ENCODE data around the gene IL2RA.
"Not testable (repeated sequence)": the region's sequence is repeated elsewhere in the genome, so short reads cannot be mapped to it uniquely, and the experiment has no call there.

The IL2RA gene

DNA sequence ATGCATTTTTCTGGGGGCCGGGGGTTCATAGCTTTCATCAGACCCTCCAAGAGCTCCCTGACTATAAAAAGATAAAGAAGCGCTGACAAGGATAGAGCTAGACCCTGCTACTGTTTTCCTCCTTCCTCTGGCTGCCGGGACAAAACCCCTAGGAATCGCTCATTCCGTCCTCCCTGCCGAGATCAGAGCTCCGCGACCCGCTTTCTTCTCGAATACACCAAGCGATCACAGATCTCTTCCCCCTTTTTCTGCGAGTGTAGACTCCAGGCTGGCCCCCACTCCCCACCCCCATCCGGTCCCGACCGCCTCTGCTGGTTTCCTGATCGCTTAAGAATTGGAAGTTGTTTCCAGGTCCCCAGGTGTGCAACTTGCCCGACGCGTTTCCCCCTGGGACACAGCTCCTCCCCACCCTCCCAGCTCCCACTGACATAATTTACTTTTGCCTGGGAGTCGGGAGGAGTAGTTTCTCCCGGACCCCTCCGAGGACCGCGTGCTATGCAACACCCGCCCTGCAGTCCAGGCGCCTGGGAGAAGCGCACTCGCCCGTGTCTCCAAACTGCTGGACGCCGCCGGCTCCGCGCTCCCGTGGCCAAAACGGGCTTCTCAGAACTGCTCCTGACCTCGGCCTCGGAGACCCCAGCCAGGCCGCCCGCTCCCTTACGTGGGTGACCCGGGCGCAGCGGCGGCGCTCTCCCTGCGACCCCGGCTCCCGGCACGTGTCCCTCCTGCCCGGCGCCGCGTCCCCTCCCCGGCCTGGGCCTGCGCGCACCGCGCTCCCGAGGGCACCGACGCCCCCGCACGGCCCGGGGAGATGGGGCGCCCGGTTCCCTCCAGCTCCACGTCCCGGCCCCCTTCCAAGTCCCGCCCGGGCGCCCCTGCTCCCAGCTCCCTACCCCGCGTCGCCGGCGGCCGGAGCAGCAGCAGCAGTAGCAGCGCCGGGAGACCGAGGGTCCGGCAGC, 85.4 kb downstream of the IL2RA start:
- no peak for DNase-seq

DNA sequence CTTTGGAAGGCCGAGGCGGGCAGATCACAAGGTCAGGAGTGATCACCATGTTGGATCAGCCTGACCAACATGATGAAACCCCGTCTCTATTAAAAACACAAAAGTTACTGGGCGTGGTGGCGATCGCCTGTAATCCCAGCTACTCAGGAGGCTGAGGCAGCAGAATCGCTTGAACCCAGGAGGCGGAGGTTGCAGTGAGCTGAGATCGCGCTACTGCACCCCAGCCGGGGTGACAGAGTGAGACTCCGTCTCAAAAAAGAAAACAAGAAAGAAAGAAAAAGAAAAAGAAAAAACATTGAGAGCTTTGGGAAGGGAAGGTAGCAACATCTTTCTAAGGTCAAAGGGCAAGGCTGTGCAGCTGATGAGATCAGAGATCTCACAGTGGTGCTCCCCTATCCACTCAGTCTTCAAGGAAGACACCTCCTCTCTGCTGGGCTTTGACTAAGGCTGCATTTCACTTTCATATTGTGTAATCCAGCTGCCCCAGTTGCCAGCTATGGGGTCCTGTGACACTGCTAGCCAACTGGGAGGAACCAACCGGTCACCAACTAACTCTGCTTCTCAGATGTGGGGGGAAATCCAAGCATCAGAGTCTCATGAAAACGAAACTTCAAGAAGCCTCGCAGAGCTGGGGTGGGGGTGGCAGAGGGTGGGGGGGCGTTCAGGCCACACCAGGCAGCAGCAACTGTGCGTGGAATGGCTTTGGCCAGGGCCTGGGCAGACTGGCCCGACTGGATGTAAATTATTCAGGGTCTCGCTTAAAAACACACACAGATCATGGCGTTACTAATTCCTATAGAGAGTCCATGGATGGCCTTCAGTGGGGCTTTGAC, 86.3 kb downstream of the IL2RA start:
- DNase-seq: no peak

DNA sequence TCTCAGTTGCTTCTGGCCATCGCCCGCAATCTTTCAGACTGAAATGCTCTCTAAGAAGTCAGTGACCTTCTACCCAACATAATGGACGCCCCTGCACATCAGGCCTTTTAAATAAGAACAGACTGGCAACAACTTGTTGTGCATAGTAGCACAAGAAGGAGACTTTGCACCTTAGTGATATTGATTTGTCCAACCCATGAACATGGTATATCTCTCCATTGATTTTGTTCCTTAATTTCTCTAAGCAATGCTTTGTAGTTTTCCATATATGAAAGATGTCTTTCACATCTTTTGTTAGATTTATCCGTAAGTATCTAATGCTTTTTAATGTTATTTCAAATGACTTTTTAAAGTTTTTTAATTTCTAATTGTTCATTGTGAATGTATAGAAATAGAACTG, 89.1 kb downstream of the IL2RA start:
- no peak for DNase-seq

DNA sequence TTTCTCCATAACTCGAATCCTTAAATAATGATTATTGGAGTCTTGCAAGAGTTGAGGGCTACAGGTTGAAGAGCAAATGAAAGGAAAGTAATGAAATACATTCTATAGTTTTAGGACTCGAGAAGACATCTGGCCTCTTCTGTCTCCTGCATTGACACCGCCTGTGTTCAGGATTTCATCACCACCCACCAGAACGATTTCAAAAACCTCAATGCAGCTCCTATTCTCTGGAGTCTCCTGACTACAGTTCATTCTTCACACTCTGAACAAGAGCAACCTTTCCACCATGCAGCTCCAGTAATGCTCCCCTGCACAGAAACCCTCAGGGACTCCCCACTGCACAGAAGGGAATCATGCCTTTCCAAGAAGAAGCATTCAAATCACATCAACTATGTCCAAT, 90.3 kb downstream of the IL2RA start:
- DNase-seq: no peak

DNA sequence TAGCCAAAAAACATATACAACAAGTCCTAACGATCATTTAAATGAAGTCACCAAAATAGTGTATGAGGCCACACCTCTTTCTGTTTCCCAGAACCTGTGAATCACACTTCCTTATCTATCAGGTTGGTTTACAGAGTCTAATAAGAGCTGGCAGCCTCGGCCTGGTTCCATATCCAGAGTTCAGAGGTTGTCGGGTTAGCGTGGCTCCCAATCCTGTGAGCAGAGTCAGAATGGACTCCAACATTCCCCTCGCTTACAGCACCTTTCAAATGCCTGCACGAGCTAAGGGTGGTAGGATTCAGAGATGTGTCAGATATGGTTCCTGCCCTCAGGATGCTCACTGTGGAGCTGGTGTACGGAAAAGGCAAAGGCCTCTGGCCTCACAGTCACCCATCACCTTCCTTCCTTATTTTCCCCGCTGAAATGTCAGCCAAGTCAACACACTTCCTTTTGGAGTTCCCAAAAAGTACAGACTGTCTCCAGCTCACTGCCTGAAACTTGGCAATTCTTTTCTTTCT, 90.8 kb downstream of the IL2RA start:
- no peak for DNase-seq

DNA sequence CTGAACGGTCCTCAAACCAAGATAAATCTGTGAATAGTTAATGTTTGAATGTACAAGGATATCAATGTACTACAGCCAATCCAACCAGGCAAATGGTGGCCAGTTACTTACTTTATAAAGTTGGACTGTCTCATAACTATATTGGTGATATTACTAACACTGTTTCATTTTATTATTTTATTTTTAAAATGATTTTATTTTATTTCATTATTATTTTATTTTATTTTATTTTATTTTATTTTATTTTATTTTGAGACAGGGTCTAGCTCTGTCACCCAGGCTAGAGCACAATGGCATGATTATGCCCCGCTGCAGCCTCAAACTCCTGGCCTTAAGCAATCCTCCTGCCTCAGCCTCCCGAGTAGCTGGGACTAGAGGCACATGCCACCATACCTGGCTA, 91.6 kb downstream of the IL2RA start:
- DNase-seq: no peak

DNA sequence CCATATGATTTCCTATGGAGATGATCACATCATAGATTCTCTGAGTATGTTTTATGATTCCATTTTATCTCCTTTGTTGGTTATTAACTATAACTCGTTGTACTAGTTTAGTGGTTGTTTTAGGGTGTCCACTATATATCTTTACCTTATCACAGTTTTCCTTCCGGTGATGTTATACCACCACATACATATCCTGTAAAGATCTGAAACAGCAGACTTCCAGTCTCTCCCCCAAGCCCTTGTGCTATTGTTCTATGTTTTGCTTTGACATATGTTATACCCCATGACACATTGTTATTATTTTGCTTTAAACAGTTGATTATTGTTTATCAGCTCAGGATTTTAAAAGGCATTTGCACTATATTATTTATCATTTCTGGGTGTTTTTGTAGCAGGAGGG, 92.1 kb downstream of the IL2RA start:
- DNase-seq: no peak

DNA sequence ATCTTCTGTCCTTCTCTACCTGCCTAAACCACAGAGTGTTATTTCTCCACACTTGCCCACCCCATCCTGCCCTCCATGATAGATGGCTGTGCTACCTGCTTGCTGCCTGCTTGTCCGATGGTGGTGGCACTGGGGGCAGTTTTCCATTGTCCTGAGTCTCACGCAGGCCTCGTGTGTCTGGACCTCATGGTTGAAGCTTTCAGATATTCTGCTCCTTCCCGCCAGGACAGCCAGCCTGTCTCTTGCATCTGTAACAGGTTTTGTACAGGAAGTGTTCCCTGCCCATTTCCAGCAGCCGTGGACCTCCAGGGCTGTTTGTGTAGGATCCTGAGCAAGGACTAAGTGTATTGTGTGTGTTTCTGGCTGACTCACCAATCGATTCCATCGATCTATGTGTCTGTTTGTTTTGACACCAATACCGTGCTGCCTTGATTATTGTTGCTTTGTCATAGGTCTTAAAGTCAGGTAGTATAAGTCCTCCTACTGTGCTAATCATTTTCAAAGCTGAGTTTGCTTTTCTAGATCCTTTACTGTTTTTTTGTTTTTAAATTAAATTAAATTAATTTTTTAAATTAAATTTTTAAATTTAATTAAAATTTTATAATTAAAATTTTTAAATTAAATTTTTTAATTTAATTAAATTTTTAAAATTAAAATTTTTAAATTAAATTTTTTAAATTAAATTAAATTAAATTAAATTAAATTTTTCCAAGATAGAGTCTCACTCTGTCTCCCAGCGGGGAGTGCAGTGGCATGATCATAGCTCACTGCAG, 93.3 kb downstream of the IL2RA start:
- no peak for DNase-seq

DNA sequence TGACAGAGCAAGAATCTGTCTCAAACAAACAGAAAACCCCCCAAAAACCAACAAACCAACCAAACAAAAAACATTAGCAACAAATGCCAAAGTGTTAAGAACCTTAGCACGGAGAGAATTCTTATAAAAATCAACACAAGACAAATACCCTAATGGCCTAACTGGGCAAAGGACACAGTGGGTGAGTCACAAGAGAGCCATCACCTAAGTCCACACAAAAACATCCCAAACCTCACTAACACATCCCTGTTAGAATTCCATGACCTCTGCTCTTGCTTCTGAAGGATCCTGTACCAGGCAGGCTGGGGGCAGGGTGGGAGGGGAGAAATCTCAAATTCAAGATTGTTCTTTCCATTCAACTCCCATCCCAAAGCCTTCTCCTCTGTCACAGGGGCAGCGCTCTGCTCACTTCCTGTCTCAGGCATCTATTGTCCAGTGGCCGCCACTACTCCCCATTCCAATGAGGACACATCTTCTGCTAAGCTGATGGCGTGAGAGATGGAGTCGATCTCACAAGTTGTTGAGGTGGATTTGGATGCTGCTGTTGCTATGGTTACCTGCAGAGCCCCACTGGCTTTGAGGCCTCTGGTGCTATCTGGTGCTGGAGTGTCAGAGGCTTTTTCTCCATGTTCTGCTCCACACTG, 94.0 kb downstream of the IL2RA start:
- no peak for DNase-seq

DNA sequence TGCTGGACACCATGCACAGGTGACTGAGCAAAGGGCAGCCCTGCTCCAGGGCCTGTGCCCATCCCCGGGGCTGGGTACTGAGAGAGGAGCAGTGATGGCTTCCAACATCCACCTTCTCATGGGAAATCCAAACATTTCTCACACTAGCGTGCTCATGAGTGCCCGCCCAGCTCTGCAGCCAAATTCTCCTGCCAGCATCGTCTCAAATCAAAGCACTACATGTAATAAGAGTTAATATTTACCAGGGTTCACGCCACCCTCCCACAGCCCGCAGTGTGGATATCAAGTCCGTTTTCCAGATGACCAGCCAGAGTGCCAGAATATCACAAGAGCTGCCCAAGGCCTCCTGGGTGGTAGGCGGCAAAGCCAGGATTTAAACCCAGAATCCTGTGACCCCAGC, 96.9 kb downstream of the IL2RA start:
- no peak for DNase-seq

DNA sequence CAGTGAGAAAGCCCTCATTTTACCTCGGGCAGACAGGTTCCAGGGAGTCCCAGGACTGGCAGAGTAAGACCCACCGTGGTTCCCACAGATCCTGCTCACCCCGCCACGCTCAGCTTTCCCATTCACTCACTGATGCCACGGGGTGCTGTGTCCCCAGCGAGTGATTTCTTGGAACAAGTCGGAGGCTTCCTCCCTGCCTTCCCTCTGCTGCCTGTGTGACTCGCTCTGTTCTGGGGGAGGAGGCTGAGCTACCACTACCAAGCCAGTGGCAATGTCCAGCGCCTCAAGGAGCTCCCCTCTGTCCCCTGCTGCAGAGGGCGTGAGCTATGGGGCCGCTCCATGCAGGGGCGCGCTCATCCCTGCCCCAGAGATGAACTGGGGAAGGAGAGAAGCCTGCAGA, 97.4 kb downstream of the IL2RA start:
- DNase-seq: no peak

DNA sequence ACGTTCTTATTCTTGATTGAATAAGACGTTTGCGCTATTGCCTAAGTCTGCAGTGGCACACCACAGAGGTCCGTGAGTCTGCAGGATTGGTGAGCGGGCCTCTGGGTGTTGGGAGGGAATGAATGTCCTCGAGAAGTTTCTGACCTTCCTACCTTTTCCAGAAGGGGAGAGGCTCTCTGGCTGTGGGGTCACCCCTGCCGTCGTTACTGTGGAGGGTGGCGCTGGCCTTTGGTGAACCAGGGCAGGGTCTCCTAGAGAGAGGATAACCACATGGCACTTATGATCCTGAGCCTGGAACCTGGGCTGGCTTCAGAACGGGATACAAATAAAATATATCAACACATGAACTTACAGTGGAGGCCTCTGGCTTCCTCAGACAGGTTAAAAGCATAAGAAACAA, 98.6 kb downstream of the IL2RA start:
- DNase-seq: no peak

DNA sequence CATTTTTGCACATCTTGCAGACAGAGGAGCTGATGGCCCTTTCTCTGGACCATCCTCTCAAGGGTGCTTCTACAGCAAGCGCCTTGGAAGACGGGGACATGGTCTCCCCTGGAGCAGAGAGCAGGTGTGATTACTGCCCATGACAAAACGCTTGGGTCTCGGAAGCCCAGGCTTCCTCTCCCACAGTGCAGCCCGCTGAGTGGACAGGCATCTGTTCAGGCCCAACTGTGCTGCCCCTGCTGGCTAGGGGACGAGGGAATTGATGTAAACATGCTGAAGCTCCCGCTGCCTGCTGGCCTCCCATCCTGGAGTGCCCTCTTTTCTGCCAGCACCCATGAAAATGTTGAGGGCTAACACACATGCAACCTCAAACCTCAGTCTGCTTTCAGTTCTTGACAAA, 99.1 kb downstream of the IL2RA start:
- no peak for DNase-seq

DNA sequence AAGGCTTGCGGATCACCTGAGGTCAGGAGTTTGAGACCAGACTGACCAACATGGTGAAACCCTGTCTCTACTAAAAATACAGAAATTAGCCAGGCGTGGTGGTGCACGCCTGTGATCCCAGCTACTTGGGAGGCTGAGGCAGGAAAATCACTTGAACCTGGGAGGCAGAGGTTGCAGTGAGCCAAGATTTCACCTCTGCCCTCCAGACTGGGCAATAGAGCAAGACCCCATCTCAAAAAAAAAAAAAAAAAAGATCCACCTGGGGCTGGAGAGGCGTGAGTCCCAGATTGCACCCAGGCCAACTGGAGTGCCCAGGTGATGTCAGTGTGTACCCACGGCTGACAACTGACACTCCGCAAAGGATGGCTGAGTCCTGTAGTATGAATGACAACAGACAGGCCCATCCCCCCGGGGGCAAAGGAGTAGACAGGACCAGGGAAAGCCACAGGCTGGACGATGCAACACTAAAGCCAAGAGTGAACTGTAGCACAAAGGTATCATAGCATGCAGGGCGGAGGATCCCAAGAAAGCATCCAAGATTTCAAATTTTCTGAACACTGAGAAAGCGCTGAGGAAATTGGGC, 99.7 kb downstream of the IL2RA start:
- not testable (repeated sequence) for DNase-seq

DNA sequence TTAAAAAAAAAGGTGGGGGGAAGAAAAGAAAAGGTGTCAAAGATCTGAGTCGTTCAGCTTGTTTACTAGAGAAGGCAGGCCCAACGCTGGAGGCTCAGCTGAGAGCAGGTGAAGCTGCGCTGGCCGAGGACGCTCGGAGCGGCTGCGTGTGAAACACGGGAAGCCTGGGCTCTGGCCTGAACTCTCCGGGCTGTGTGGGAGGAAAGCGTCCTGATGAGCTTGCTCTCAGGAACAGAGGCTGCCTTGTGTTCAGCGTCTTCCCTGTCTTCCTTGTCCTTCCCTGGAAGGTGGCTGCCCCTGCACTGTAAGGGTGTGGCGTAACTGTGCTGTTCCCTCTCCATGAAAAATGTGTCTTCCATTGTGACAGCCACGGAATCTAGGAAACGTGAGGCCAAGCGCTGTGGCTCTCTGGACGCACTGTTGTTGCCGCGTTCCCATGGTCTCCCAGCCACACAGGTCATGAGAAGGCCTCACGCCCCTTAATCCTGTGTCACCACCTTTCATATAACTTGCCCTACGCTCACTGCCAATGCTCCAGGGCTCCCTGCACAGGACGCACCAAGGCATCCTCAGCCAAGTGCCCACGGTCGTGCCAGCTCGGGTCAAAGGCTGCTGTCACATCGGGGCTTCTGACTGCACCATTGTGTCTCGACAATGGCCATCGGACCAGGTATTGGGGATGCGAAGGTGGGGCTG, 100.6 kb downstream of the IL2RA start:
- no peak for DNase-seq

DNA sequence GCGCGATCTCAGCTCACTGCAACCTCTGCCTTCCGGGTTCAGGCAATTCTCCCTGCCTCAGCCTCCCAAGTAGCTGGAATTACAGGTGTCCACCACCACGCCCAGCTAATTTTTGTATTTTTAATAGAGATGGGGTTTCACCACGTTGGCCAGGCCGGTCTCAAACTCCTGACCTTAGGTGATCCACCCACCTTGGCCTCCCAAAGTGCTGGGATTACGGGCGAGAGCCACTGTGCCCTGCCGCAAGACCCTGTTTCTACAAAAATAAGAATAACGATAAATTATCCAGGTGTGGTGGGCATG, 101.2 kb downstream of the IL2RA start:
- DNase-seq: not testable (repeated sequence)

Measured in NCI-H1417 treated with DMSO at 0.1 percent for 48 hours (cell line).